GM12891 (cell line): ENCODE data around the gene NEUROD1.

Experiments
- PAX5 ChIP-seq: IDR thresholded peaks from 2 replicates; pipeline ENCODE4 v1.6.1; 2011; ENCODE audit warnings: low read length, moderate library complexity, mild to moderate bottlenecking; ENCODE audit not compliant: insufficient read depth, severe bottlenecking
- POLR2A ChIP-seq: IDR thresholded peaks from 2 replicates; pipeline ENCODE4 v1.6.1; 2011; ENCODE audit warnings: low read depth, low read length, control low read depth
- POLR2AphosphoS5 ChIP-seq: IDR thresholded peaks from 2 replicates; pipeline ENCODE4 v1.6.1; 2011; ENCODE audit warnings: low read depth, low read length, control low read depth
- SPI1 ChIP-seq: IDR thresholded peaks from 2 replicates; pipeline ENCODE4 v1.6.1; 2011; ENCODE audit warnings: low read depth, low read length, control low read depth

- TF ChIP-seq POLR2A (no peak), SPI1 (no peak), POLR2AphosphoS5 (no peak), PAX5 (no peak)
These were observed 53.6 kb downstream of the NEUROD1 start for GRCh38 chr2:181626671-181627070.
